Measurements from ENCODE around the gene TEX26. TPM values are rescaled to one million over a fixed set of nuclear protein-coding genes. Genes with fewer than 3 reads are reported as not detected.

TEX26 gene
- total and polyA plus RNA-seq, 10 of the 15 experiments (the other 5 are each of a cell fraction or from before 2014, with no cell fraction given): not detected

DNA sequence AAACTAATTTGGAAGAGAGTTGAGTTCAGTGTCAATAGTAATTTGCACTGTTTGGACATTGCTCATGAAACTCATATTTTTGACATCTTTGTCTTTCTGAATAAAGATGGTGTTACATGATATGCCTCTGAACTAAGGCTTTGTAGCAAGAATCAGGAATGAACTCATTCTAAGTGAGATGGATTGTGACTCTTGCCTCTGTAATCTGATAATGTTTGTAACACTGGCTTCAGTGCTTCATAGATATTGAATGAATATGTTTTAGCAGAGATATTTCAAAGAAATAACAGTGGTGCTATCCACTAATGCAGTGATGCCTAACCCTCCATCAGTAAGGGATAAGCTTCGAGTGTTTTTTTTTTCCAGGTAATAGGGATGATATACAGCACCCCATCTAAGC, 32.9 kb downstream of the TEX26 start (continued):
- TF ChIP-seq, protein P1, sequence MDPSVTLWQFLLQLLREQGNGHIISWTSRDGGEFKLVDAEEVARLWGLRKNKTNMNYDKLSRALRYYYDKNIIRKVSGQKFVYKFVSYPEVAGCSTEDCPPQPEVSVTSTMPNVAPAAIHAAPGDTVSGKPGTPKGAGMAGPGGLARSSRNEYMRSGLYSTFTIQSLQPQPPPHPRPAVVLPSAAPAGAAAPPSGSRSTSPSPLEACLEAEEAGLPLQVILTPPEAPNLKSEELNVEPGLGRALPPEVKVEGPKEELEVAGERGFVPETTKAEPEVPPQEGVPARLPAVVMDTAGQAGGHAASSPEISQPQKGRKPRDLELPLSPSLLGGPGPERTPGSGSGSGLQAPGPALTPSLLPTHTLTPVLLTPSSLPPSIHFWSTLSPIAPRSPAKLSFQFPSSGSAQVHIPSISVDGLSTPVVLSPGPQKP (IDR thresholded peaks at IDR 0.05; ENCODE audit: low read depth, low read length): no peak
- TF ChIP-seq SMARCA5 (IDR thresholded peaks at IDR 0.05): no peak
- TF ChIP-seq, protein P2, sequence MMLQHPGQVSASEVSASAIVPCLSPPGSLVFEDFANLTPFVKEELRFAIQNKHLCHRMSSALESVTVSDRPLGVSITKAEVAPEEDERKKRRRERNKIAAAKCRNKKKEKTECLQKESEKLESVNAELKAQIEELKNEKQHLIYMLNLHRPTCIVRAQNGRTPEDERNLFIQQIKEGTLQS (IDR thresholded peaks at IDR 0.05; ENCODE audit: borderline replicate concordance, extremely low read depth, low read depth, low read length): no peak
- TF ChIP-seq, protein P3, sequence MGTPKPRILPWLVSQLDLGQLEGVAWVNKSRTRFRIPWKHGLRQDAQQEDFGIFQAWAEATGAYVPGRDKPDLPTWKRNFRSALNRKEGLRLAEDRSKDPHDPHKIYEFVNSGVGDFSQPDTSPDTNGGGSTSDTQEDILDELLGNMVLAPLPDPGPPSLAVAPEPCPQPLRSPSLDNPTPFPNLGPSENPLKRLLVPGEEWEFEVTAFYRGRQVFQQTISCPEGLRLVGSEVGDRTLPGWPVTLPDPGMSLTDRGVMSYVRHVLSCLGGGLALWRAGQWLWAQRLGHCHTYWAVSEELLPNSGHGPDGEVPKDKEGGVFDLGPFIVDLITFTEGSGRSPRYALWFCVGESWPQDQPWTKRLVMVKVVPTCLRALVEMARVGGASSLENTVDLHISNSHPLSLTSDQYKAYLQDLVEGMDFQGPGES (IDR thresholded peaks at IDR 0.05): no peak

DNA sequence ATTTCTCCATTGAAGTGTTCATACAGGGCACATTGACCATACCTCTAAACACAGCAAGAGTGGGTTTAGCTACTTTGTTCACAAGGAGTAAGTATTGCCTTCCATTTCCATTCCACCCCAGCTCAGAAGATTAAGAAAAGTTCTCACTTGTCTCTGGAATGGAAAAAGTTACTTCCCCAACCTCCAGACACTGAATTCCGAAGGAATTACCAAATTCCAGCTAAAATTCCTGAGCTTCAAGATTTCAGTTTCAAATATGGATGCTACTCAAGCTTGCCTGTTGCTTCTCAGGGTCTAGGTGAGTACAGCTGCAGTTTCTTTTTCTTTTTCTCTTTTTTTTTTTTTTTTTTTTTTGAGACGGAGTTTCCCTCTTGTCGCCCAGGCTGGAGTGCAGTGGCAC, 33.6 kb downstream of the TEX26 start:
- BruUV-seq (replicated peaks): no TSS peak
- intact Hi-C loops (cut with micrococcal nuclease; ENCODE audit: unreplicated experiment) (no loop called here), in situ Hi-C loops (cut with MboI) (no loop called here)
- ChIA-PET SMC1A (ENCODE audit: uncharacterized antibody, unreplicated experiment) (no interaction called here), POLR2A (no interaction called here), CTCF (interaction anchor here (1.7 kb wide), 1 partner anchor 13 kb away, joined by 3 read pairs; no protein-coding TSS in a partner anchor), RAD21 (ENCODE audit: unreplicated experiment) (no interaction called here)
- H3K4me1 ChIP-seq (ENCODE audit: control insufficient read depth, insufficient read depth, low read length): no peaks in the 10 kb centered on the region
- FAIRE-seq: no peak
- no peak overlapping the region for H3K4me2 ChIP-seq (ENCODE audit: control insufficient read depth, insufficient read depth)
- H3K27me3 ChIP-seq (replicated peaks in 1 of 2; ENCODE audit: control insufficient read depth in 2 of 2, insufficient read depth in 2 of 2, low read length in 1 of 2): no peaks in the 10 kb centered on the region
- H3K9me3 ChIP-seq (replicated peaks; ENCODE audit: control insufficient read depth, insufficient read depth, low read length): no peaks in the 10 kb centered on the region
- no peaks in the 10 kb centered on the region for H3K36me3 ChIP-seq (ENCODE audit: control insufficient read depth in 2 of 2, insufficient read depth in 2 of 2, low read length in 1 of 2)
- 40% methylated on average over 2 of the region's 3 CpGs for WGBS (ENCODE audit: insufficient coverage, insufficient replicate concordance, low lambda C conversion rate, missing lambda C conversion rate)
- ATAC-seq: no peak
- H4K20me1 ChIP-seq (ENCODE audit: control insufficient read depth, insufficient read depth): no peaks in the 10 kb centered on the region
- no peak for DNase-seq (ENCODE audit: low read depth, low spot score)
- no peak overlapping the region for H2AFZ ChIP-seq (ENCODE audit: control insufficient read depth, low read depth, low read length)
- H3K27ac ChIP-seq (ENCODE audit: control insufficient read depth, insufficient read depth): no peak overlapping the region
- no peaks in the 10 kb centered on the region for H3K79me2 ChIP-seq (ENCODE audit: control insufficient read depth, insufficient read depth, low read length)
- TF ChIP-seq STAT3 (IDR thresholded peaks at IDR 0.05; ENCODE audit: low read depth, low read length) (no peak), RUNX3 (IDR thresholded peaks at IDR 0.05; ENCODE audit: low read length) (no peak), EED (IDR thresholded peaks at IDR 0.05; ENCODE audit: low read depth) (no peak), CEBPB (IDR thresholded peaks at IDR 0.05; ENCODE audit: borderline replicate concordance in 1 of 2, low read depth in 2 of 2, low read length in 2 of 2) (no peak), ZNF24 (IDR thresholded peaks at IDR 0.05) (no peak), RB1 (IDR thresholded peaks at IDR 0.05; ENCODE audit: borderline replicate concordance) (no peak), SREBF2 (IDR thresholded peaks at IDR 0.05; ENCODE audit: low read length) (no peak)
- TF ChIP-seq, protein P4, sequence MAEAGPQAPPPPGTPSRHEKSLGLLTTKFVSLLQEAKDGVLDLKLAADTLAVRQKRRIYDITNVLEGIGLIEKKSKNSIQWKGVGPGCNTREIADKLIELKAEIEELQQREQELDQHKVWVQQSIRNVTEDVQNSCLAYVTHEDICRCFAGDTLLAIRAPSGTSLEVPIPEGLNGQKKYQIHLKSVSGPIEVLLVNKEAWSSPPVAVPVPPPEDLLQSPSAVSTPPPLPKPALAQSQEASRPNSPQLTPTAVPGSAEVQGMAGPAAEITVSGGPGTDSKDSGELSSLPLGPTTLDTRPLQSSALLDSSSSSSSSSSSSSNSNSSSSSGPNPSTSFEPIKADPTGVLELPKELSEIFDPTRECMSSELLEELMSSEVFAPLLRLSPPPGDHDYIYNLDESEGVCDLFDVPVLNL (IDR thresholded peaks at IDR 0.05; ENCODE audit: low read depth, low read length): no peak
- TF ChIP-seq, protein P5, sequence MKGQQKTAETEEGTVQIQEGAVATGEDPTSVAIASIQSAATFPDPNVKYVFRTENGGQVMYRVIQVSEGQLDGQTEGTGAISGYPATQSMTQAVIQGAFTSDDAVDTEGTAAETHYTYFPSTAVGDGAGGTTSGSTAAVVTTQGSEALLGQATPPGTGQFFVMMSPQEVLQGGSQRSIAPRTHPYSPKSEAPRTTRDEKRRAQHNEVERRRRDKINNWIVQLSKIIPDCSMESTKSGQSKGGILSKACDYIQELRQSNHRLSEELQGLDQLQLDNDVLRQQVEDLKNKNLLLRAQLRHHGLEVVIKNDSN (IDR thresholded peaks at IDR 0.05; ENCODE audit: borderline replicate concordance, extremely low read length, insufficient read depth, low read depth, low read length): no peak
- TF ChIP-seq, protein P1 (IDR thresholded peaks at IDR 0.05; ENCODE audit: low read depth, low read length): no peak
- H3K9ac ChIP-seq (ENCODE audit: control insufficient read depth, insufficient read depth, low read length): no peak overlapping the region
- H3K4me3 ChIP-seq: no peak overlapping the region

Data from GM12878 (cell line).